IMR-90 (cell line): ENCODE data around the gene CA12. TPM values are rescaled to one million over a fixed set of nuclear protein-coding genes. Genes with fewer than 3 reads are reported as not detected.

Experiments used
- ATAC-seq: fragments of 200-7000 bp; cut with Tn5 transposase; 2 replicates; pipeline ENCODE4 v1.9.1; 2020; ENCODE audit warnings: low read depth, mild to moderate bottlenecking, moderate library complexity
- BruUV-seq: library from RNA; stranded (reverse); fragments of 400-500 nt; replicated peaks from 2 replicates; lab custom pipeline; 2021; lab: Mats Ljungman, UMichigan
- CTCF ChIA-PET: fragments of 300-600 bp; formaldehyde crosslinking; extraction: SDS; loops from one replicate; lab custom pipeline; 2021; ENCODE audit warnings: antibody characterized with exemption; lab: Yijun Ruan, JAX
- POLR2A ChIA-PET: fragments of 300-600 bp; sonication (Branson Sonifier 250); formaldehyde crosslinking; loops from one replicate; lab custom pipeline; 2022; ENCODE audit warnings: antibody characterized with exemption; ENCODE audit not compliant: unreplicated experiment; lab: Charles Lee
- DNase-seq: peaks from one replicate; pipeline ENCODE4 v3.0.0; 2013
- H2AFZ ChIP-seq: replicated peaks from 2 replicates; pipeline ENCODE3; 2013; ENCODE audit warnings: low read length, mild to moderate bottlenecking; ENCODE audit not compliant: poor library complexity
- H2AK5ac ChIP-seq: 2 replicates; pipeline ENCODE4 v1.6.1; 2013; ENCODE audit warnings: low read depth, low read length, inconsistent platforms
- H2AK9ac ChIP-seq: replicated peaks from 2 replicates; pipeline ENCODE3; 2013; ENCODE audit warnings: mild to moderate bottlenecking, low read depth, low read length, moderate library complexity; ENCODE audit not compliant: poor library complexity
- H2BK120ac ChIP-seq: 2 replicates; pipeline ENCODE4 v1.6.1; 2013; ENCODE audit warnings: low read depth, low read length, inconsistent platforms
- H2BK15ac ChIP-seq: 3 replicates; pipeline ENCODE4 v1.6.1; 2013; ENCODE audit warnings: low read depth, low read length, inconsistent platforms
- H2BK20ac ChIP-seq: 2 replicates; pipeline ENCODE4 v1.6.1; 2013; ENCODE audit warnings: low read depth, mild to moderate bottlenecking, inconsistent platforms, low read length, moderate library complexity
- H2BK5ac ChIP-seq: 2 replicates; pipeline ENCODE4 v1.6.1; 2013; ENCODE audit warnings: mild to moderate bottlenecking, low read depth, low read length, inconsistent platforms; ENCODE audit not compliant: poor library complexity, severe bottlenecking
- H3K14ac ChIP-seq: replicated peaks from 2 replicates; pipeline ENCODE4 v1.6.1; 2013; ENCODE audit warnings: low read depth, low read length, inconsistent platforms
- H3K18ac ChIP-seq: 2 replicates; pipeline ENCODE4 v1.6.1; 2013; ENCODE audit warnings: low read depth, low read length, control low read depth
- H3K23ac ChIP-seq: 2 replicates; pipeline ENCODE4 v1.6.1; 2013; ENCODE audit warnings: low read depth, low read length, inconsistent platforms
- H3K27ac ChIP-seq: 2 replicates; pipeline ENCODE4 v1.5.1; 2013; ENCODE audit warnings: mild to moderate bottlenecking, control low read depth, low read length; ENCODE audit not compliant: insufficient read depth
- H3K27me3 ChIP-seq: 2 replicates; pipeline ENCODE4 v1.6.1; 2013; ENCODE audit warnings: low read length; ENCODE audit not compliant: control insufficient read depth, insufficient read depth
- H3K36me3 ChIP-seq: 2 replicates; pipeline ENCODE4 v1.6.1; 2013; ENCODE audit warnings: low read length, mixed read lengths; ENCODE audit not compliant: control insufficient read depth, insufficient read depth
- H3K4ac ChIP-seq: 2 replicates; pipeline ENCODE4 v1.6.1; 2013; ENCODE audit warnings: low read depth, low read length, inconsistent platforms
- H3K4me1 ChIP-seq: 2 replicates; pipeline ENCODE4 v1.6.1; 2013; ENCODE audit warnings: low read length, mixed read lengths; ENCODE audit not compliant: control insufficient read depth, insufficient read depth
- H3K4me2 ChIP-seq: 2 replicates; pipeline ENCODE4 v1.6.1; 2013; ENCODE audit warnings: low read depth, mild to moderate bottlenecking, control low read depth, low read length, moderate library complexity
- H3K4me3 ChIP-seq: 2 replicates; pipeline ENCODE4 v1.5.1; 2013; ENCODE audit warnings: low read depth, mild to moderate bottlenecking, control low read depth, low read length, moderate library complexity; ENCODE audit not compliant: insufficient read depth
- H3K56ac ChIP-seq: 2 replicates; pipeline ENCODE4 v1.6.1; 2013; ENCODE audit warnings: low read length, inconsistent platforms; ENCODE audit not compliant: insufficient read depth; ENCODE audit errors: extremely low read depth
- H3K79me1 ChIP-seq, 2 experiments: 2 replicates each; pipeline ENCODE4 v1.6.1; 2013; ENCODE audit warnings: low read length in 2 of 2, inconsistent platforms in 1 of 2, low read depth in 1 of 2
- H3K9ac ChIP-seq: 2 replicates; pipeline ENCODE4 v1.6.1; 2013; ENCODE audit warnings: low read depth, low read length, control low read depth
- H3K9me1 ChIP-seq: 2 replicates; pipeline ENCODE4 v1.6.1; 2013; ENCODE audit warnings: low read length, inconsistent platforms; ENCODE audit not compliant: insufficient read depth
- H3K9me3 ChIP-seq: 2 replicates; pipeline ENCODE4 v1.6.1; 2013; ENCODE audit warnings: low read length; ENCODE audit not compliant: control insufficient read depth, insufficient read depth
- H4K20me1 ChIP-seq: 2 replicates; pipeline ENCODE4 v1.6.1; 2013; ENCODE audit warnings: low read length, inconsistent platforms; ENCODE audit not compliant: insufficient read depth
- H4K5ac ChIP-seq: 2 replicates; pipeline ENCODE4 v1.6.1; 2013; ENCODE audit warnings: mild to moderate bottlenecking, low read depth, low read length, control low read depth
- H4K8ac ChIP-seq, 2 experiments: 2 replicates each; pipeline ENCODE4 v1.6.1; 2013; ENCODE audit warnings: low read depth in 2 of 2, low read length in 2 of 2, control low read depth in 1 of 2, inconsistent platforms in 1 of 2
- H4K91ac ChIP-seq: 2 replicates; pipeline ENCODE4 v1.6.1; 2013; ENCODE audit warnings: low read depth, low read length, inconsistent platforms; ENCODE audit not compliant: insufficient read depth
- CEBPB ChIP-seq: IDR thresholded peaks from 2 replicates; pipeline ENCODE4 v1.6.1; 2012; ENCODE audit warnings: low read depth, low read length, improper control_type of control experiment
- POLR2A ChIP-seq: IDR thresholded peaks from 2 replicates; pipeline ENCODE4 v1.6.1; 2012; ENCODE audit warnings: mild to moderate bottlenecking, low read depth, low read length
- WGBS, 2 experiments: methylation state at CpG; one replicate each; pipeline versions ENCODE4 v1.1.5 to v1.1.7; 2013; ENCODE audit warnings: missing lambda C conversion rate in 2 of 2; ENCODE audit not compliant: insufficient read length in 1 of 2; ENCODE audit errors: extremely low coverage in 2 of 2; 5-methylcytosine and 5-hydroxymethylcytosine counted together
- dilution Hi-C: fragments of 300-500 bp; cut with HindIII; formaldehyde crosslinking; loops from one replicate; pipeline ENCODE4 v1.14.3; 2018; ENCODE audit warnings: low sequenced_read_pairs; ENCODE audit not compliant: unreplicated experiment
- in situ Hi-C: fragments of 300-500 bp; cut with MboI; formaldehyde crosslinking; loops from 3 replicates; pipeline ENCODE4 v1.14.3; 2019; ENCODE audit warnings: low sequenced_read_pairs, inconsistent platforms, mixed read lengths
- intact Hi-C: fragments of 100-400 bp; cut with micrococcal nuclease; formaldehyde crosslinking; loops from 2 replicates; pipeline ENCODE4 v1.10.0; 2022
- polyA plus RNA-seq, 3 experiments: library from polyadenylated mRNA; depleted of rRNA; stranded (reverse); fragments of >200 nt; gene quantifications; 2 replicates each; pipeline ENCODE4 v1.2.3, GENCODE V29; 2012; ENCODE audit warnings: low replicate concordance in 1 of 3
- total RNA-seq: library from RNA; depleted of rRNA; stranded (reverse); fragments of >200 nt; gene quantifications from 2 replicates; pipeline ENCODE4 v1.2.3, GENCODE V29; 2012

CA12 gene
- total and polyA plus RNA-seq, 2 of the 4 experiments (the other 2 are of a cell fraction): 33.7 to 52.6 TPM

DNA sequence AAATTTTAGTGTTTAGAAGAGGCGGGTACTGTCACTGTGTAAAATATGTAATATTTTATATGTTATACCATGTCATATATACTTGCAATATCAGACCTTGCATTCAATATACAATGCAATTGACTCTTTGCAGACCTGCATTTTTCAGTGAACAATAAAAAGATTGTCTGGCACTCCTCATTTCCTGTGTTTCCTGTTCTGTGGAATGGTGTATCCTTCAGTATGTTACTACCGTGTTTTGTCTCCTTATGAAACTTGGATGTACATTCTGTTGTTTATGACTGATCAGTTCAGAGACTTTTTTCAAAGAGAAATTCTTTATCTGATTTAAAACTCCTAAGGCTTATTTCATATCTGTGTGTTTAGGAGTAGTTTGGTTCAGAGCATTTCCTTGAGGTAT is 72.7 kb downstream of the CA12 start:
- TF ChIP-seq POLR2A (no peak), CEBPB (no peak)
- Histone ChIP-seq H3K27ac (no peak overlapping the region), H2BK20ac (no peak overlapping the region), H3K14ac (no peak overlapping the region), H2AK5ac (no peak overlapping the region), H3K4ac (no peak overlapping the region), H3K56ac (no peak overlapping the region), H3K27me3 (no peaks in the 10 kb centered on the region), H3K4me2 (no peak overlapping the region), H4K5ac (no peak overlapping the region), H2AFZ (no peak overlapping the region), H4K91ac (no peak overlapping the region), H2BK15ac (no peak overlapping the region), H2AK9ac (no peak overlapping the region), H4K8ac (no peak overlapping the region), H3K79me1 (no peaks in the 10 kb centered on the region), H3K4me3 (no peak overlapping the region), H3K9me1 (no peaks in the 10 kb centered on the region), H2BK5ac (no peak overlapping the region), H2BK120ac (no peak overlapping the region), H3K9ac (no peak overlapping the region), H3K9me3 (no peaks in the 10 kb centered on the region), H3K4me1 (no peaks in the 10 kb centered on the region), H4K20me1 (no peaks in the 10 kb centered on the region), H3K18ac (no peak overlapping the region), H3K23ac (no peak overlapping the region), H3K36me3 (peaks cover 12% of the 10 kb centered on the region)
- no TSS peak for BruUV-seq
- POLR2A ChIA-PET: no interaction called here
- ATAC-seq (no peak), DNase-seq (no peak)
- no CpG with 5 or more reads among the region's 2 CpGs for WGBS, 2 experiments
- in situ Hi-C loops (no loop called here), intact Hi-C loops (no loop called here), dilution Hi-C loops (no loop called here)
- CTCF ChIA-PET: no interaction called here
